CD4-positive, alpha-beta T cell treated with Interleukin-6 at 100 ng/mL for 8 hours (primary cell): ENCODE measurements around the gene COL6A2.
"Not testable (repeated sequence)": the region's sequence is repeated elsewhere in the genome, so short reads cannot be mapped to it uniquely, and the experiment has no call there.

Experiments used
- DNase-seq: peaks from one replicate; pipeline ENCODE4 v3.0.0-alpha.2; 2020; ENCODE audit warnings: mixed read lengths, low spot score

Gene COL6A2

DNA sequence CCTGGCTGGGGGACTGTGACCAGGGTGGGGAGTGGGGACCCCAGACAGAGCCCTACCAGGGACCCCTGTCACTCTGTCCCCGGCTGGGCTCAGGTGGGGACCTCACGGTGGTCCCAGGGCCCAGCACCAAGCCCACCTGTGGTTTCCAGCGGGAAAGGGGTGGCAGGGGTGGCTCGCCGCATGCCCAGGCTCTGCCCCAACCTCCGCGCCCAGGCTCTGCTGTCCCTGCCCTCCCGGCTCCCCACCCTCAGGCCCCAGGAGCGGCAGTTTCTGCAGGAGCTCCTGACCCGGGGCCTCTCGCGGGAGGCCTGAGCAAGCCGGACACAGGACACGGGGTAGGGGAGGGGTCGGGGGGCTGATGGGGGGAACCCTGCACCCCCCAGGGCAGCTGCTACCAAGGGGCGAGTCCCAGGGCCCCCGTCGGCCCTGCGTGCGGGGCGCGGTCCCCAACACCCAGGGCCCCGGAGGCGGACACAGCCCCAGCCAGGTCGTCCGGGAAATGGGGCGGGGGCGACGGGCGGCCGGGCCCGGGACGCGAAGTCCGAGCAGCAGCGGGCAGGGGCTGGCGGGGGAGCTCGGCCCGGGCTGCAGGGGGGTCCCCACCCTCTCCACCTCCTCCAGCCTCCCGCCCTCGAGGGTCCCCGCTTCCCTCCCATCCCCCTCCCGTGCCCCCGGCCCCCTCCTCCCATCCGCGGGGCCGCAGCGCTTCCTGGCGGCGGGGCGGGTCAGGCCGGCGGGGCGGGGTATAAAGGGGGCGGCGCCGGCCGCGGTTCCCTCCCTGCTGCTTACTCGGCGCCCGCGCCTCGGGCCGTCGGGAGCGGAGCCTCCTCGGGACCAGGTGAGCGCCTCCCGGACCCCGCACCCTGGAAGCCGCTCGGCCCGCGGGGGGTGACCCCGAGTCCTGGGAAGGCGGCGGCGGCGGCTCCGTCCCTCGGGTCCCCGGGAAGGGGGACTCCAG lies at the start of gene COL6A2:
TSS of gene COL6A2 (plus strand) at position 777 of the 958 bp plus-strand sequence.
- DNase-seq = peak; percentile 34

- DNase-seq = no peak
Observed at GRCh38 chr21:46048926-46049889, 48.7 kb upstream of the COL6A2 start.

DNA sequence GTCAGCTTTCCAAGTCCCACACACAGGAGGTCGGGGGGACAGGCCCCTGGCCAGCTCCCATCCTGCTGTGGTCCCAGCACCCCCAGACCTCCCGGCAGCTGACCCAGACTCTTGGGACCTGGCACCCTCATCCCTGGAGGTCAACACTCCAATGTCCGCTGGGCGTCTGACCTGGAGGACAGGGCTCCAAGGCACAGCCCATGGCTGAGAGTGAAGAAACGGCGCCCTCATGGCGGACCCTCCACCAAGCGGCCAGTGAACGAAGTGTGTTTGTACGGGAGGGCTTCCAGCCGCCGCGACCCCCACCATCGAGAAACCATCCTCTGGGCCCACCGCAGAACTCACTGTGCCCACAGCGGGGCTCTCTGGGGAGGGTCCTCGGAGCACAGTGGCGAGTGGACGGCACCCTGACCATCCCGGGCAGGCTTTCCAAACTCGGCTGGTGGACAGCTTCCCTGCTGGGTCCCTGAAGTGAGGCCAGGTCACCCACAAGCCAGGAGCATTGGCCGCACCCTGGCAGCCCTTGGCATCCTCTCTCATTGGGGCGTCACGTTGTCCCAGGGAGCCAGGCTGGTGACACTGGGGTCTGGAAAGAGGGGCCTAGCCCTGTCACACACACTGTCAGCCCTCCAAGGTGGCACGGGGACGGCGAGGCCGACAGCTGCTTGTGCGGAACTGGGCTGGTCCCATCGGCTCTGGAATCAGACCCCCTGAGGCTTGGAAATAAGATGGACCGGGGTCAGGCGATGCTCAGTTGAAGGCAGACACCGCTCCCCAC lies 47.8 kb upstream of the COL6A2 start:
- no peak for DNase-seq

GRCh38 chr21:46050668-46051378 lies 47.1 kb upstream of the COL6A2 start:
- no peak for DNase-seq

GRCh38 chr21:46051379-46051770 lies 46.5 kb upstream of the COL6A2 start:
- no peak for DNase-seq

GRCh38 chr21:46051821-46052675 lies 45.9 kb upstream of the COL6A2 start:
- DNase-seq = no peak

DNA sequence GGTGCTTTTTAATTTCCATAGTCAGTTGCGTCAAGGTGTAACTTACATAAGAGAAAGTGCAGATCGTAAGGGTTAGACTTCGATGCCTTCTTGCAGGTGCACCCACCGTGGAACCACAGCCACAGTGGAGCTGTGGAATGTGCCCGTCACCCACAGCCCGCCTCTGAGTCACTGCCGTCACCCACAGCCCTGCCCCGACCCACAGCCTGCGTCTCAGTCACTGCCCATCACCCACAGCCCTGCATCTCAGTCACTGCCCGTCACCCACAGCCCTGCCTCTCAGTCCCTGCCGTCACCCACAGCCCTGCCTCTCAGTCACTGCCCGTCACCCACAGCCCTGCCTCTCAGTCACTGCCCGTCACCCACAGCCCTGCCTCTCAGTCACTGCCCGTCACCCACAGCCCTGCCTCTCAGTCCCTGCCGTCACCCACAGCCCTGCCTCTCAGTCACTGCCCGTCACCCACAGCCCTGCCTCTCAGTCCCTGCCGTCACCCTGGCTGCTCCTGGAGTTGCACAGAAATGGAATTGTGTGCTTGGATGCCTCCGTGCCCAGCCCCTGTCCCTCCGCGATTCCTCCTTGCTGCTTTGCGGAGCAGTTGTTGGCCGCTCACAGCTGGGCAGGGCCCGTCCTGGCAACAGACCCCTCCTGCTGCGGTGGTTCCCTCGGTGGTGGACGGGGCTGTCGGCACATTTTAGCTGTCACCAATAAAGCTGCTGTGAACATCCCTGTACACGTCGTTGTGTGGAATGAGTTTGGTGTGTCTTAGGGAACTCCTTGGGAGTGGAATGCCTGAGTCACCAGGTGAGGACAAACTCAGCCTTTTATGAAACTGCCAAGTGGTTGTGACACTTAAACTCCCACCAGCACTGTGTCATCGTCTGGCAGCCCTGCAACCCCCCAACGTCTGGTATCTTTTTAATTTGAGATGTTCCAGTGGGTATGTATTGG lies 44.9 kb upstream of the COL6A2 start:
- DNase-seq = no peak

DNA sequence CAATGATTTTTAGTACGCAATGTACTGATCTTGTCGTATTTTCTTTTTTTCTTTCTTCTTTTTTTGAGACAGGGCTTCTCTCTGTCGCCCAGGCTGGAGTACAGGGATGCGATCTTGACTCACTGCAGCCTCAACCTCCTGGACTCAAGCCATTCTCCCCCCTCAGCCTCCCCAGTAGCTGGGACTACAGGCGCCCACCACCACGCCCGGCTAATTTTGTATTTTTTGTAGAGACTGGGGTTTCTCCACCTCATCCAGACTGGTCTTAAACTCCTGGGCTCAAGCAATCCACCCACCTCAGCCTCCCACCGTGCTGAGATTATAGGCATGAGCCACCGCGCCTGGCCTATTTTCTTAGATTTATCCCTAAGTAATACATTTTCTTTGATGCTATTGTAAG lies 43.9 kb upstream of the COL6A2 start:
- DNase-seq = no peak

- no peak for DNase-seq
Observed at GRCh38 chr21:46054451-46054881, 43.4 kb upstream of the COL6A2 start.

DNA sequence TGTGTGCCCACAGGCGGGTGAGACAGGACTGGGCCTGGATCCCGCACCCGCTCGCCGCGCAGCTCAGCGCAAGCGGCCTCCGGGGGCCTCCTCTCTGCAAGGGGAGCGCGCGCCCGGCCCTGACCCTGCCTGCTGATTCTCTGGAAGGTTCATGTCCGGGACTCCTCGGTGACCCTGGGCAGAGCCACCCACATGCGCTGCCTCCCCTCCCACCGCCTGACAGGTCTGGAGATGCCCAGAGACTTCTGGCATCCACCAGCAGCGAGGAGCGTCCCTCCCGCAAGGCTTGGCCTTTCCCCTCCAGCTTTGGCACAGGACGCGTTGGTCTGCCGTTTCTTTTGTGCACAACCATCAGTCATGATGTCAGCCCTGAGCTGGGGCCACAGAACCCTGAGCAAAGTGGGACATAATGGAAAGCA lies 42.0 kb upstream of the COL6A2 start:
- no peak for DNase-seq

DNA sequence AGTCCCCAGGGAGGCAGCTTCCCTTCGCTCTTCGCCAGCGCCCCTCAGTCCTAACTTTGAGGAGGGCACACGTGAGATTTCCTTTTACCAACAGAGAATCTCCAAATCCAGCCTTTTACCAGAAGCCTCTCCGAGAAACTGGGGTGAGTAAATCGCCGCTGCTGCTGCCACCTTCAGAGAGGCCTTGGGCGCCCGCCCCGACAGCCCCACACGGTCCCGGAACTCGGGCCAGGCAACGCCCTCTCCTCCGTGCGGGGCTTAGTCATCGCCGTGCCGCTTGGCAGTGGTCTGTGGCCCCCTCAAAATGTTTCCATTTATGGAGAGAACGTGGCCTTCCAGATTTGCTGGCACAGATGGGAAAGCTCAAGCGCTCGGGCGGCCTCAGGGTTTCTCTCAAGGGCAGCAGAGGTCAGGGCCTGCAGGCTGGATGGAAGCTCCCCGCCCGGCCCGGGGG lies 41.4 kb upstream of the COL6A2 start:
- no peak for DNase-seq

DNA sequence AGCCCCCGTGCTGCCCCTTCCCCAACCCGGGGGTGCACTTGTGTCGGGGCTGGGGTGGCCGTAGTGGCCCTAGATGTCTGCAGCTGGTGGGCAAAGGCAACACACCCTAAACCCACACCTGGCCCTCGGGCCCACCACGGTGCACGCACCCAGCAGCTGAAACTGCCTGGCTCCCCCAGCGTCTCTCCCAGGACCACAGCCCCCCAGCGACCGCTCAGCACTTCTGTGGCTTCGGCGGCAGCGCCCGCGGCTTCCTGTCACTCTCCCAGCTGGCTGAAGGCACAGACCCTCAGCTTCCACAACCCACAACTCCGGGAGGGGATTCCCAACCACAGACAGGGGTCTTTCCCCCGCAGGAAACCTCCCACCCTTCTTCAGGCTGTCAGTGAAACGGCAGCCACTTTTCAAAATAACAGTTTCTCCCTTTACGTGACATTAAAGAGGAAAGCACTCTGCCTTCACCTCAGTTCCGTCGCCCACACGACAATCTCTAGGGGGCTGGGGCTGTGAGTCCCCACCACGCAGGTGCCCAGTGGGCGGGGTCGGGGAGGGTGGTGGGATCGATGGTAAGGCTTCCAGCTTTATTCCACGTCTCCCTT lies 40.7 kb upstream of the COL6A2 start:
- no peak for DNase-seq

DNA sequence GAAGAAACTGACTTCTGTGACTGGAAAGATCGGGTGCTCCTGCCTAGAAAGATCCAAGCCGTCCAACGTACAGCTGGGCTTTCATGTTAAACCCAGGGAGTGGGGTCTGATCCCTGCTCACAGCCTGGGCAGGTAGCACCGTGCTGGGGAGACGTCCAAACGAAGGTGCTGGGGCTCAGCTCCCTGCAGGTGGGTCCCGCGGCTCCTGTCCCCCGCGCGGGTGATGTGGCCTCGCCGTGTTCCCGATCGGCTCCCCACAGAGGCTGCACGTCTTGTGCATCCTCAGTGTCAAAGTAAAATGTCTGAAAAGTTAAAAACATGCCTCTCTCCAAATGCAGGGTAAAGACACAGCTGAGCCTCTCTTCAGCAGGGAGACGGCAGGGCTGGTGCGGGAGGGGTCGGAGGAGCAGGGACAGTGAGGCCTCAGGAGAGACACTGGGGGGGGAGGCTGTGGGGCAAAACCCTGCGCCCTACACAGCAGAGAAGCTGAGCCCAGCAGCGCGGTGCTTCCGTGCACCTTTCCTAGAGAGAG lies 40.1 kb upstream of the COL6A2 start:
- no peak for DNase-seq

DNA sequence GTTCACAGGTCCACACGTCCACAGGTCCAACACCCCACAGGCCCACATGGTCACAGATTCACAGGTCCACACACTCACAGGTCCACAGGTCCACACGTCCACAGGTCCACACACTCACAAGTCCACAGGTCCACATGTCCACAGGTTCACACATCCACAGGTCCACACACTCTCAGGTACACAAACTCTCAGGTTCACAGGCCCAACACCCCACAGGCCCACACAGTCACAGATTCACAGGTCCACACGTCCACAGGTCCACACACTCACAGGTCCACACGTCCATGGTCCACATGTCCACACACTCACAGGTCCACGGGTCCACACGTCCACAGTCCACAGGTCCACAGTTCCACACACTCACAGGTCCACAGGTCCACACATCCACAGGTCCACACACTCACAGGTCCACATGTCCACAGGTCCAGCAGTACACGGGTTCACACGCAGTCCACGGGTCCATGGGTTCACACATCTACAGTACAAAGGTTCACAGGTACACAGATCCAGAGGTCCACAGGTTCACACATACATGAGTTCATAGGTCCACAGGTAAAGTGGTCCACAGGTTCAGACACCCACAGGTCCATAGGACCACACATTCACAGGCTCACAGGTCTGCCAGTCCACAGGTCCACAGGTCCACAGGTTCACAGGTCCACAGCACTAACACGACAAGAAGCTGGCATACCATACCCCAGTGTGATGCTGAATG lies 39.3 kb upstream of the COL6A2 start:
- DNase-seq = no peak

DNA sequence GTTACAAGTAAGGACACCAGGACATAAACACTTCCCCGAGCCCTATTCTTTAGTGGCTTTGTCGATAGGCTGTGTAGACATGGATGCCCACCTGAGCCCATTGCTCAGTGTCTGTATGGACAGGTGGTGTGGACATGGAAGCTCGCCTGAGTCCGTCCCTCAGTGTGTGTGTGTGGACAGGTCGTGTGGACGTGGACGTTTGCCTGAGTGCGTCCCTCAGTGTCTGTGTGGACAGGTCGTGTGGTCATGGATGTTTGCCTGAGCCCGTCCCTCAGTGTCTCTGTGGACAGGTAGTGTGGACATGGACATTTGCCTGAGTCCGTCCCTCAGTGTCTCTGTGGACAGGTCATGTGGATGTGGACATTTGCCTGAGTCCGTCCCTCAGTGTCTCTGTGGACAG lies 38.7 kb upstream of the COL6A2 start:
- no peak for DNase-seq

- DNase-seq = not testable (repeated sequence)
Observed at GRCh38 chr21:46059711-46060455, 38.0 kb upstream of the COL6A2 start.

- DNase-seq = no peak
Observed at GRCh38 chr21:46060596-46061061, 37.3 kb upstream of the COL6A2 start.
